HepG2 (cell line): Measurements from ENCODE around the gene ERO1A. TPM values are rescaled to one million over a fixed set of nuclear protein-coding genes. Genes with fewer than 3 reads are reported as not detected.

Source experiments
- ARID4A ChIP-seq: sonication (generic); formaldehyde crosslinking; IDR thresholded peaks from 2 replicates; pipeline ENCODE4 v1.5.0; 2020; ENCODE audit warnings: mild to moderate bottlenecking, missing genetic modification reagents, borderline replicate concordance
- HMG20B ChIP-seq: conservative IDR thresholded peaks from 2 replicates; pipeline ENCODE4 v1.6.1; 2016; ENCODE audit warnings: missing genetic modification reagents, missing compliant biosample characterization
- HNRNPUL1 ChIP-seq: fragments of 200-400 bp; formaldehyde crosslinking; IDR thresholded peaks from 2 replicates; pipeline ENCODE4 v1.6.1; 2017; ENCODE audit warnings: low read depth, mild to moderate bottlenecking, low read length, moderate library complexity
- MATR3 ChIP-seq: sonication (generic); formaldehyde crosslinking; IDR thresholded peaks from 2 replicates; pipeline ENCODE4 v1.4.0; 2020; ENCODE audit warnings: missing genetic modification reagents
- MXD1 ChIP-seq: sonication (generic); formaldehyde crosslinking; IDR thresholded peaks from 2 replicates; pipeline ENCODE4 v1.4.0; 2020; ENCODE audit warnings: mild to moderate bottlenecking, missing genetic modification reagents
- NCOA1 ChIP-seq: sonication (generic); formaldehyde crosslinking; IDR thresholded peaks from 2 replicates; pipeline ENCODE4 v1.9.0; 2021; ENCODE audit warnings: missing genetic modification reagents
- PRPF4 ChIP-seq: fragments of 200-400 bp; formaldehyde crosslinking; IDR thresholded peaks from 2 replicates; pipeline ENCODE4 v1.6.1; 2016; ENCODE audit warnings: low read length, low read depth; ENCODE audit not compliant: poor library complexity, severe bottlenecking
- RBM39 ChIP-seq: fragments of 200-400 bp; formaldehyde crosslinking; IDR thresholded peaks from one replicate; pipeline ENCODE4 v1.6.1; 2018; ENCODE audit warnings: antibody characterized with exemption, mild to moderate bottlenecking, low read depth, low read length; ENCODE audit not compliant: poor library complexity, severe bottlenecking
- SIX4 ChIP-seq: sonication (generic); formaldehyde crosslinking; IDR thresholded peaks from 2 replicates; pipeline ENCODE4 v1.4.0; 2020; ENCODE audit warnings: missing genetic modification reagents
- SMARCC2 ChIP-seq: fragments of 450-650 bp; IDR thresholded peaks from 2 replicates; pipeline ENCODE4 v1.6.1; 2017; ENCODE audit warnings: antibody characterized with exemption, mild to moderate bottlenecking
- SRF ChIP-seq: IDR thresholded peaks from 2 replicates; pipeline ENCODE4 v1.6.1; 2011; ENCODE audit warnings: mild to moderate bottlenecking, low read depth, low read length, moderate library complexity
- TCF7 ChIP-seq: sonication (generic); IDR thresholded peaks from 2 replicates; pipeline ENCODE4 v1.6.1; 2016; ENCODE audit warnings: antibody characterized with exemption, low read depth
- TEAD2 ChIP-seq: sonication (generic); formaldehyde crosslinking; IDR thresholded peaks from 2 replicates; pipeline ENCODE4 v1.9.0; 2021; ENCODE audit warnings: missing genetic modification reagents
- ZBTB8A ChIP-seq: sonication (generic); formaldehyde crosslinking; IDR thresholded peaks from 2 replicates; pipeline ENCODE4 v1.4.0; 2020; ENCODE audit warnings: mild to moderate bottlenecking, low read depth, missing genetic modification reagents, borderline replicate concordance
- ZFX ChIP-seq: sonication (generic); formaldehyde crosslinking; IDR thresholded peaks from 2 replicates; pipeline ENCODE4 v1.4.0; 2020; ENCODE audit warnings: mild to moderate bottlenecking, low read depth, missing genetic modification reagents, moderate library complexity
- ZNF232 ChIP-seq: sonication (generic); formaldehyde crosslinking; IDR thresholded peaks from 2 replicates; pipeline ENCODE4 v1.4.0; 2020; ENCODE audit warnings: missing genetic modification reagents, borderline replicate concordance
- ZNF30 ChIP-seq: sonication (generic); formaldehyde crosslinking; IDR thresholded peaks from 2 replicates; pipeline ENCODE4 v1.5.0; 2020; ENCODE audit warnings: mild to moderate bottlenecking, missing genetic modification reagents
- ZNF430 ChIP-seq: sonication (generic); formaldehyde crosslinking; IDR thresholded peaks from 2 replicates; pipeline ENCODE4 v1.9.0; 2021; ENCODE audit warnings: mild to moderate bottlenecking, missing genetic modification reagents
- ZNF510 ChIP-seq: sonication (generic); formaldehyde crosslinking; IDR thresholded peaks from 2 replicates; pipeline ENCODE4 v1.4.0; 2020; ENCODE audit warnings: low read depth, mild to moderate bottlenecking, missing genetic modification reagents
- ZNF549 ChIP-seq: sonication (generic); formaldehyde crosslinking; IDR thresholded peaks from 2 replicates; pipeline ENCODE4 v1.5.0; 2020; ENCODE audit warnings: missing genetic modification reagents
- ZNF570 ChIP-seq: sonication (generic); formaldehyde crosslinking; IDR thresholded peaks from 2 replicates; pipeline ENCODE4 v1.4.0; 2020; ENCODE audit warnings: mild to moderate bottlenecking, missing genetic modification reagents, borderline replicate concordance
- ZNF781 ChIP-seq: sonication (generic); formaldehyde crosslinking; IDR thresholded peaks from 2 replicates; pipeline ENCODE4 v1.5.1; 2020; ENCODE audit warnings: borderline replicate concordance, mild to moderate bottlenecking, missing genetic modification reagents; ENCODE audit errors: not compliant biosample characterization
- polyA plus RNA-seq, 8 experiments: library from polyadenylated mRNA; depleted of rRNA in 3 of 8; stranded (reverse) in 7 of 8; unstranded in 1 of 8; fragments of >200 nt; fragmentation: Illumina TruSeq in 4 of 8; extraction: Trizol in 4 of 8; gene quantifications; 2 replicates each; pipeline versions ENCODE4 v1.2.1 to v1.2.3, GENCODE V29; 2011 to 2016; ENCODE audit warnings: low read depth in 4 of 8, missing spikeins in 1 of 8, mixed read lengths in 1 of 8; ENCODE audit not compliant: insufficient read depth in 1 of 8
- total RNA-seq, 5 experiments: library from RNA; depleted of rRNA; stranded (reverse); fragments of >200 nt; fragmentation: Illumina TruSeq; extraction: Trizol; gene quantifications; 2 replicates each; pipeline ENCODE4 v1.2.3, GENCODE V29; 2016; ENCODE audit warnings: low read depth in 1 of 5
- TF ChIP-seq, protein P1 (sequence below): sonication (generic); formaldehyde crosslinking; IDR thresholded peaks from 2 replicates; pipeline ENCODE4 v1.5.0; 2020; ENCODE audit warnings: missing genetic modification reagents
- TF ChIP-seq, protein P2 (sequence below): sonication (generic); formaldehyde crosslinking; IDR thresholded peaks from 2 replicates; pipeline ENCODE4 v1.4.0; 2020; ENCODE audit warnings: missing genetic modification reagents

ERO1A gene
- total and polyA plus RNA-seq, 2 of the 13 experiments (the other 11 are each of a cell fraction or from before 2014, with no cell fraction given) = 60.3 to 137 TPM

DNA sequence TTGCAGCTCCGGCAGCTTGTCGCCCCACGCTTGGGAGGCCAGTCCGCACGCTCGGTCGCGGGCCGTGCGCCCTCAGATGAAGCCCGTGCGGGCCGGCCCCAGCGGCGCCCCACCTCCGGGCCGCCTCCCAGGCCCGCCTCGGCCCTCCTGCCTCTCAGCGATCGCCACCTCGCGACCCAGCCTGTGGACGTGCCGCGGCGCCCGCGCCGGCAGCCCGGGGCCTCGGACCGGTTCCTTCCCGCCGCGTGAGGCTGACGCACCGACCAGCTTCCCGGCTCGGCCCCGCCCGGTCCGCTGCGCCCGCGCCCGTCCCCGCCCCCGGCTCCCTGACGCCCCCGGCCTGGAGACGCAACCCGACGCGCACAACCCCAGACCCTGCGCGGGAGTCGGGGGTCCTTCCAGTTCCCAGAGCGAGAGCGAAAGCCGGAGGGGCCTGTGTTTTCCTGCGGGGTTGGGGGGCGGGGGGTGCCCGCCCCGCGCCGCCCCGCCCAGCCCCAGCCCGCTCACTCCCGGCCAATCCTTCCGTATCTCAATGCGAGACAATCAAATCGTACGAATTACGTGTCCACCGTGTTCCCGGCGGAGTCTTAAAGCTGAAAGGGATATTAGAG lies at the start of gene ERO1A (continued):
- peak; percentile 41; the same call in 1 of the 2 replicates for TF ChIP-seq ARID4A
- no peak for TF ChIP-seq MXD1
- no peak for TF ChIP-seq MATR3
- no peak for TF ChIP-seq HNRNPUL1
- TF ChIP-seq ZNF781 (CRISPR knock-in tag) = no peak
- no peak for TF ChIP-seq TCF7
- TF ChIP-seq ZNF570 = no peak
- TF ChIP-seq ZNF510 (CRISPR knock-in tag) = no peak
- TF ChIP-seq HMG20B (CRISPR knock-in tag) = no peak
- TF ChIP-seq PRPF4 = no peak
- TF ChIP-seq ZNF232 (CRISPR knock-in tag) = 0 out of 2 replicates have a peak, but pooled peaks have one; percentile 74
- no peak; the same call in 1 of the 2 replicates for TF ChIP-seq NCOA1
- no peak for TF ChIP-seq RBM39
- TF ChIP-seq, protein P1, sequence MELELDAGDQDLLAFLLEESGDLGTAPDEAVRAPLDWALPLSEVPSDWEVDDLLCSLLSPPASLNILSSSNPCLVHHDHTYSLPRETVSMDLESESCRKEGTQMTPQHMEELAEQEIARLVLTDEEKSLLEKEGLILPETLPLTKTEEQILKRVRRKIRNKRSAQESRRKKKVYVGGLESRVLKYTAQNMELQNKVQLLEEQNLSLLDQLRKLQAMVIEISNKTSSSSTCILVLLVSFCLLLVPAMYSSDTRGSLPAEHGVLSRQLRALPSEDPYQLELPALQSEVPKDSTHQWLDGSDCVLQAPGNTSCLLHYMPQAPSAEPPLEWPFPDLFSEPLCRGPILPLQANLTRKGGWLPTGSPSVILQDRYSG (CRISPR knock-in tag) = no peak
- TF ChIP-seq ZNF549 (CRISPR knock-in tag) = no peak
- no peak for TF ChIP-seq ZBTB8A (CRISPR knock-in tag)
- TF ChIP-seq SRF = no peak
- no peak for TF ChIP-seq ZNF430
- TF ChIP-seq, protein P2, sequence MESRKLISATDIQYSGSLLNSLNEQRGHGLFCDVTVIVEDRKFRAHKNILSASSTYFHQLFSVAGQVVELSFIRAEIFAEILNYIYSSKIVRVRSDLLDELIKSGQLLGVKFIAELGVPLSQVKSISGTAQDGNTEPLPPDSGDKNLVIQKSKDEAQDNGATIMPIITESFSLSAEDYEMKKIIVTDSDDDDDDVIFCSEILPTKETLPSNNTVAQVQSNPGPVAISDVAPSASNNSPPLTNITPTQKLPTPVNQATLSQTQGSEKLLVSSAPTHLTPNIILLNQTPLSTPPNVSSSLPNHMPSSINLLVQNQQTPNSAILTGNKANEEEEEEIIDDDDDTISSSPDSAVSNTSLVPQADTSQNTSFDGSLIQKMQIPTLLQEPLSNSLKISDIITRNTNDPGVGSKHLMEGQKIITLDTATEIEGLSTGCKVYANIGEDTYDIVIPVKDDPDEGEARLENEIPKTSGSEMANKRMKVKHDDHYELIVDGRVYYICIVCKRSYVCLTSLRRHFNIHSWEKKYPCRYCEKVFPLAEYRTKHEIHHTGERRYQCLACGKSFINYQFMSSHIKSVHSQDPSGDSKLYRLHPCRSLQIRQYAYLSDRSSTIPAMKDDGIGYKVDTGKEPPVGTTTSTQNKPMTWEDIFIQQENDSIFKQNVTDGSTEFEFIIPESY (CRISPR knock-in tag) = no peak
- no peak for TF ChIP-seq SMARCC2
- no peak; the same call in 1 of the 2 replicates for TF ChIP-seq ZNF30 (CRISPR knock-in tag)
- TF ChIP-seq SIX4 (CRISPR knock-in tag) = no peak; the same call in 1 of the 2 replicates
- peak; percentile 83; the same call in 1 of the 2 replicates for TF ChIP-seq ZFX (CRISPR knock-in tag)
- no peak; the same call in 1 of the 2 replicates for TF ChIP-seq TEAD2 (CRISPR knock-in tag)
